GM04504 (cell line): ENCODE data around the gene TMEM100.
A peak's percentile ranks its signal among the peaks of the same experiment; 100 is the strongest.

Experiments used
- DNase-seq: peaks from one replicate; pipeline ENCODE4 v3.0.0-alpha.2; 2012; ENCODE audit warnings: low read depth

TMEM100 gene

DNA sequence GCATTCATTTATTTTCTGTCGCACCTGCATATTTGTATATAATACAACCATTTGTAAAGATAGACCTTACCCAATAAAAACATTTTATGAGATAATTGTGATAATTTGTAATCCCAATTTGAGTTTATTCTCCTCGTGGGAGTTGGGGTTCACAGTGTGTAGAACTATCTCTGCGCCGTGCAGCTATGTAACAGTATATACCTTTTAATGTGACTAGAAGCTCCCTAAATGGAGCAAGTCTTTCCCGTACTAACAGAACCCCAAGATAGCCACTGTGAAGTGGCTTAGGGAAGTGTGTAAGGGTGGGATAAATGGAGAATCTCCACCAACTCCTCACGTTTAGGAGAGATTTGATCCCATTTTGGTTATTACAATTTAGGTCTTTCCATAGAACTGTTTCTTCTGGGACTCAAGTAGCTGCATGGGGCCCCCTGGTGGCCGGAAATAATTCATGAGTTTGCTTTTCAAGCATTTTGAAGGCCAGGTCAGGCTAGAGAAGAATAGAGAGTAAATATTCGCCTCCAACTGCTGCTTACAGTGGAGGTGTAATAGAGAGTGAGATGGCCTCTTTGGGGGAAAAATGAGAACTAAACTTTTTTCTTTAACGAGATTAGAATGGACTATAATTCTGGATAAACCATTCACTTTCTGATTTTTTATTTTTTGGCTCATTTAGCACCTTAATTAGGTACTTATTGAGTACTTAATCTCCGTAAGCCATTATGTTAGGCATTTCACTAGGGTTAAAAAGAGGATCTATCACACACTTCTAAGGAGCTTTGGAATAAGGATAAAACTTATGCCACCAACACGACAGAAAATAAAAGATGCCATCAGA is 4.5 kb downstream of the TMEM100 start:
- no peak for DNase-seq

DNA sequence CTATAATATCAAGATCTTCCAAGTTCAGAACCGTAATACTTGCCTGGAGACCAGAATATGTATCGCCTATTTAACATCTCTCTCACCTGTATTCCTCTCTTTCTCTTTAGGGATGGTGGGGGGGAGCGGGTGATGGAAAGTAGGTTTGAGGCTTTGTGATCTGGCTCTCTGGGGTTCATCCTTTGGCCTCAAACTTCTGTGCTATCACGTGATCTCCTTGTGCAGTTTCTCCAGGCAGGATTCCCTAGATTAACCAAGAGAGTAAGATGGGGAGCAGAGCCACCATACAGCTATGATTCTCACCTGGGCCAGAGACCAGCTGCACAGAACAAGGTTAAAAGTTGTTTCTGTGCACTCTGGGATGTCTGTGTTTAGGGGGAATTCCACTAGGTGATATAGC is 5.2 kb downstream of the TMEM100 start:
- DNase-seq, result no peak

DNA sequence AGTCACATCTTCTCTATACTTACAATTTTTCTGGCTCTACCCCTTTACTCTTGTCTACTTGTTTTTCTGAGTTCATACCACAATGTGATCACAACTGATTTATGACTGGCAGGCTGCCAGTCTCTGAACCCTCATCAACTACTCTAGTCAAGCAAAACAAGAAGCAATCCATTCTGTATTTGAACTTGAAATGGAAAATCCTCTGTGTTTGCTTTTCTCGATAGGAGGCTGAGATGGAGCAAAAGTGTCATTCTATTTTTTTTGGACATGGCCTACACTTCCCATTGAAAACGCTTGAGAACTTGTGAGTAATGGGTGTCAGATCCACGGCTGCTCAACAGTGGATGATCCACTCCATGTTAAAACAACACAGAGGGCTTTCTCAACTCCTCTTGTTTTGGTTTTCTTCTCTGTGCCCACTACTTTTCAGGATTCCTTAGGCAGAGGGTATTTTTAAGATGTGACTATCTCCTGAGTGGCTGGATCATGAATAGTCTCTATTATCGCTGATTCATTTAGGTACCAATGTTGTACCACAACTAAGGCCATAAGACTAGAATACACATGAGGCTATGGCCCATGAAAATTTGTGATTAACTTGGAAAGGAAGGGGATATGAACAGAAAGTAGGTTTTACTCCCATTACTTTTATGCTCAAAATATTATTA is 11.7 kb downstream of the TMEM100 start:
- DNase-seq, result no peak

DNA sequence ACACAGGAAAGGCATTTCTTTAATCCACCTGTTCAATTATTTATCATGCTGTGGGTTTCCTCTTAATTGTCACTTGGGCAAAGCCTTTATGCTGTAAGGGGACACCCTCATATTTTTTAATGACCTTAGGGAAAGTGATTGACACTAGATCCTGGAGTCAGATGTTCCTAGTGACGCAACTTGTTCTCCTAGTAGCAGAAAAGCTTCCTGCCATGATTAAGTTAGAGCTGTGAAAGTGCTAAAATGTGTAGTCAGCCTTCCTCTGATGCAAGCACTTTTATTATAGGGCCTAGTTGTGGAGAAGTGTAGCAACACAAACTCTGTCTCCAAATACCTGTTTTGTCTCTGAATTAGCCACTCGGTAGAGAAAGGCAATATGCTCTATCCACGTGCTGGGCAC is 12.3 kb downstream of the TMEM100 start:
- no peak for DNase-seq

DNA sequence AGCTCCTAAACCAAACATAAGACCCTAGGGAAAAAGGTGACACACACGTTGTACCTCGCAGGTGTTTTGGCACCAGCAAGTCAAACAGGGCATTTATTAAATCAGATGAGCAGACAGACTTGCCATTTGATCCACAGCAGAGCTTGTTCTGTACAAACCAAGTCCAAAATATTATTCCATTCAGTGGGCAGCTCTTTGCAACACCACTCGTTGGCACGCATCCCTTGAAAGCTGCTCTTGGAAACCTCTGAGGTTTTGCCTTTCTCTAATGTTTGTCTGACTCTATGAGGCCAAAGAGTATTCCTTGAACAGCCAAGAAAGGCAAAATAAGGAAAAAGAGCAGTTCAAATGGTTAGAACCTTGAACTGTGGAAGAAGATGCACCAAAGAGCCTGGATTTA is 12.7 kb downstream of the TMEM100 start:
- DNase-seq, result no peak

DNA sequence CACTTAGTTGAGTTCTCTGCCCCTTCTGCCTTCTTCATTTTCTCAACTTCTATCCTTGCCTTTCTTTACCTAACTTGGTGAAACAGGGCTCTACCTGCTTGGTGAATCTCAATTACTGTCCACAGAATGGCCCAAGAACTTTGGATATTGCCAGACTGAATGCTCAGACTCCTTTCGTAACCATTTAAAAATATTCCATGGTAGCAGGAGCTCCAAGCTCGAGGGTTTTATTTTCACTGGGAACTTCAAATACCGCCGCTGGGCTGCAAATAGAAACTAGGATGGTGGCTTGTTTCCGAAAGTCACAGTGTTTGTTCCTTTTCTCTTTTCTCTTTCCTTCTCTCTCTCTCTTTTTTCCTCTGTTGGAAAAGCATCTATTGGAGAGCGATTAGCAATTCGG is 13.2 kb downstream of the TMEM100 start:
- no peak for DNase-seq

DNA sequence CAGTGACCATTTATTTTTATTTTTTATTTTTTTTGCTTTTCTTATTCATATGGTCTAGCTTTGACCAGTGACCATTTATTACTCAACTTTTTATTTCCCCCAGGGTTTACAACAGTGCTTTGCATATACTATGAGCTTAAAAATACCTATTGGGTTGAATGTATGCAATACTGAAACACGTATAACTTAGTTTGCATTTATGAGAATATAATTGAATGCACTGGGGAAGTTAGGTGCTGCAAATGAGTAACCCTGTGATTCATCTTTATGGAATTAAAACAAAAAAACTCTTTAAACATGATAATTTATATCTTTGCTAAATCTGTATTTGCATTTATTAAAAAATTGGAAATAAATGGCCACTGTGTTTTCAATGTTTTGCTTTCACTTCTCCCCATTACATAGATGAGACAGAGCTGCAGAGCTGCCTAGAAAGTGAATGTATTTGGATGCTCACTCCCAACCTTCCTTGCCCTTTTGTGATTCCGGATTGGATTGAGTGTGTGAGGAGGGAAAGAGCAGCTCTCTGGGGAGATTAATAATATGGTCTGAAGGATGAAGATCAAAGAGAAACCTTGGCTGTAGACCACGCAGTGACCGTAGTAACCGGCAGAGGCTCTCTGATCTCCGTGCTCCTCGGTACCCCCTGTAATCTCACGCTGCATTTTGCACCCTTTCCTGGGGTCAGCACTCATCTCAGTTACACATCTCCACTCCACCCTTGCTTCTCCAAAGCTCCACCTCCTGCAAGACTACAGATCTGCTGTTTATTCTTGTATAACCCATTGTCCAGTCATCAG is 14.3 kb downstream of the TMEM100 start:
- DNase-seq, result no peak

DNA sequence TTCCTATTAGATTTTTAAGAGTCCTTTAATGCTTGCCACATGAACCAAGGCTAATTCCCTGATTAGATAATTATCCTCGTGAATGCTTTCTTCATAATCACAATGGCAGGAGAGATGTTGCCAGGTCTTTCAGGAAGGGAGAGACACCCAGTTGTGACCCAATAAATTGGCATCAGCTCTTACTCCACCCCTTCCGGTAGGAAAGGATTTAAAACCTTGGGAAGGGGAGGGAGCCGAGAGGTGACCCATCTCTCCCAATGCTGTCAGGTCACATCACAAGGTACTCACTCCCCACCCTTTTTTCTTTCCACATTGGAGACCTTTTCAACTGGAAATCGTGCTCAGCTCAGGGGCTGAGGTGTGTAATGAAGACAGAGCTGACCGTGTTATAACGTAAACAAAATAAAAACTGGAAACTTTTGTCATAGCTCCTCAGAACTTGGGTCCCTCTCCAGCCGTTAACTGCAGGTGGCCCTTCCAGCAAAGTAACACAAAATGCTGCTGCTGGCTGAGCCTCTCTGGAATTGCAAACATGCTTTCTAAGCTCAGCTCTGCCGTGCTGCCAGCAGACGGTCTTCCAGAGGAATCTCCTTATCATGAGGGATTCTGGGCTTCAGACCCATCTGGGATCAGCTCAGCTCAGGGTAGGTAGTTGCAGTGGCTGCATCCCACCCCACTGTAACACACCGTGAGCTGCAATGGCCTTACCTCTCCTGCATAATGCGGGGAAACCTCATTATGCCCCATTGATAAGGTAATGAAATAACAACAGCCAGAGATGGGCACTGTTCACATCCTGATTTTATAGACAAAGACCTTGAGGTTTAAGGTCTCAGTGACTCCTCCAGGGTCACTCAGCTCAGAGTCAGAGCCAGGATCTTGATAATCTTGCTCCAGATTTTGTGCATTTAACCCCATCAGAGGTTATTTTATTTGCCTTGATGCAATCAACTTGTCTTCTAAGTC is 15.6 kb downstream of the TMEM100 start:
- no peak for DNase-seq

DNA sequence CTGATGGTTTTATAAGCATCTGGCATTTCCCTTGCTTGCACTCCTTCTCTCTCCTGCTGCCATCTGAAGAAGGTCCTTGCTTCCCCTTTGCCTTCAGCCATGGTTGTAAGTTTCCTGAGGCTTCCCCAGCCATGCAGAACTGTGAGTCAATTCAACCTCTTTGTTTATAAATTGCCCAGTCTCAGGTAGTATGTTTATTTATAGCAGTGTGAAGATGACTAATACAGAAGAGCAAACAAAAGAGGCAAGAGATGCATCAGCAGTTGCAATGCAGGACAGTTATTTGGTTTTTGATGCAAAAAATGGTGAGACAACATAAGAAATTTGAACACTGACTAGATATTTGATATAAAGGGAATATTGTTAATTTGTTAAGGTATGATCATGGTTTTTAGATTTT is 16.8 kb downstream of the TMEM100 start:
- DNase-seq, result no peak

DNA sequence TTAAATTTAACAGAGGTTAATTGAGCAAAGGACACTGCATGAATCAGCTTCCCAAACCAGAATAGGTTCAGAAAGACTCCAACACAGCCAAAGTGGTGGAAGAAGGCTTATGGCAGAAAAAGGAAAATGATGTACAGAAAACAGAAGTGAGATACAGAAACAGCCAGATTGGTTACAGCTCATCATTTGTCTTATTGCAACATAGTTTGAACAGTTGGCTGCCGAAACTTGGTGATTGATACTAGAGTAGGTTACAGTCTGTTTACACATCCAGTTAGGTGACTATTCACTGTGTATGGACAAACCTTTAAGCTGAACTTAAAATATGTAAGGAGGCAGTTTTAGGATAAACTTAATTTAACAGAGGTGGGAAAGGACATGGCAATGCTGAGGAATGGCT is 18.3 kb downstream of the TMEM100 start:
- DNase-seq, result no peak

DNA sequence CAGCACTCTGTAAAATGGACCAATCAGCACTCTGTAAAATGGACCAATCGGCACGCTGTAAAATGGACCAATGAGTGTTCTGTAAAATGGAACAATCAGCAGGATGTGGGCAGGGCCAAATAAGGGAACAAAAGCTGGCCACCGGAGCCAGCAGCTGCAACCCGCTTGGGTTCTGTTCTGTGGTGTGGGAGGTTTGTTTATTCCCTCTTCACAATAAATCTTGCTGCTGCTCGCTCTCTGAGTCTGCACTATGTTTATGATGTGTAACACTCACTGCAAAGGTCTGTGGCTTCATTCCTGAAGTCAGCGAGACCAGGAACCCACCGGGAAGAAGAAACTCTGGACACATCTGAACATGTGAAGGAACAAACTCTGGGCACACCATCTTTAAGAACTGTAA is 20.5 kb downstream of the TMEM100 start:
- DNase-seq, result no peak

DNA sequence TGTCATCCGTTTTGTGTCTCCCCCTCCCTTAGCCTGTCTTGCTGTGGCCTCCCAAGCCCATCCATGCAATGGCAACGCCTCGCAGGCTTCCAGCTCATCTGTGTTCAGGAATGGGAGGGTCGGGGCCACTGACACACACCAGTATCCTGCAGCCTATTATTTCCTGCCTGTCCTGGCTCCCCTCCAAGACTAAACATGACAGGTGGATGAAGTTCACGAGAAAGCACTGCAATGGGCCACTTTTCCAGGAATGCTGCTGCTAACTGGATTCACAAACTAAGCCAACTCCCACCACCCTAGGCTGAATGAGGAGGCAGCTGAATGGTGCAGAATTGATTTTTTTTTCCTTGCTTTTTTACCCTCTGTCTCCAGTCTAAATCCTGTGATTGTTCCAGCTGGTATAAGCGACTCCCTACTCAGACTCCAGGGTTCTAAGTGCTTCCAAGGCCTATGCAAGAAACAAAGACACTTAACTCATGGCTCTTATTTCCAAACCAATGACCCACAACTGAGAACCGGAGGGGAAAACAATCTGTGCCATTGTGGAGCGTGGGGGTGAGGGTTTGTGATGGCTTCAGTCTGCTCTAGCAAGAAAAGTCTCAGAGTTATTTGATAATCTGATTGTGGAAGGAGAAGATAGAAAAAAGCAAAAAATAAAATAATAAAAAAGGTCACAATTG is 23.3 kb downstream of the TMEM100 start:
- DNase-seq, result no peak

DNA sequence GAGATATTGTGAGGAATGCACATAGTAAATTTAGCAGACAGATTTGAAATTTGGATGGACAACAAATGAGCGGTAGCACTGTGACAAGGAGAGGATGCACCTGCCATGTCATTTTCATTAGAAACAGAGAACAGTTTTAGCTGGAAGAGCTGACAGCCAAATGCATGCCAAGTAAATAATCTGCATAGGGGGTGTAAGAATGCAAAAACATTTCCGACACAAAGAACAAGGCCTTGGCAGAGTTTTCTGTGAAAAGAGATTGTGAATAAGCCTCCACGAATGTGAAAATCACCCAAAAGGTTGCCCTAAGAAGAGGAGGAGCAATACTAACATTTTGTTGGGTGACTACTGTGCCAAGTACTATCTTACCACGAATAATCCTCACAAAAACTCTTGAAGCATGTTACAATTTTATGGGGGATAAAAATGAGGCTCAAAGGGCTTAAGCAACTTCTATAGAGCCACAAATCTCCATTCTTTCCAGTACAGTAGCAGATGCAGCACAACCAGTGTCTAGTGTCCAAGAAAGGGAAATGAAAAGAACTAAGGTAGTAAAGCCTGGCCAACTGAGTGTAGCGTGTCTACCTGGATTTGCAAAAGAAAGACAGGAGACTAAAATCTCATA is 28.3 kb downstream of the TMEM100 start:
- DNase-seq, result no peak

DNA sequence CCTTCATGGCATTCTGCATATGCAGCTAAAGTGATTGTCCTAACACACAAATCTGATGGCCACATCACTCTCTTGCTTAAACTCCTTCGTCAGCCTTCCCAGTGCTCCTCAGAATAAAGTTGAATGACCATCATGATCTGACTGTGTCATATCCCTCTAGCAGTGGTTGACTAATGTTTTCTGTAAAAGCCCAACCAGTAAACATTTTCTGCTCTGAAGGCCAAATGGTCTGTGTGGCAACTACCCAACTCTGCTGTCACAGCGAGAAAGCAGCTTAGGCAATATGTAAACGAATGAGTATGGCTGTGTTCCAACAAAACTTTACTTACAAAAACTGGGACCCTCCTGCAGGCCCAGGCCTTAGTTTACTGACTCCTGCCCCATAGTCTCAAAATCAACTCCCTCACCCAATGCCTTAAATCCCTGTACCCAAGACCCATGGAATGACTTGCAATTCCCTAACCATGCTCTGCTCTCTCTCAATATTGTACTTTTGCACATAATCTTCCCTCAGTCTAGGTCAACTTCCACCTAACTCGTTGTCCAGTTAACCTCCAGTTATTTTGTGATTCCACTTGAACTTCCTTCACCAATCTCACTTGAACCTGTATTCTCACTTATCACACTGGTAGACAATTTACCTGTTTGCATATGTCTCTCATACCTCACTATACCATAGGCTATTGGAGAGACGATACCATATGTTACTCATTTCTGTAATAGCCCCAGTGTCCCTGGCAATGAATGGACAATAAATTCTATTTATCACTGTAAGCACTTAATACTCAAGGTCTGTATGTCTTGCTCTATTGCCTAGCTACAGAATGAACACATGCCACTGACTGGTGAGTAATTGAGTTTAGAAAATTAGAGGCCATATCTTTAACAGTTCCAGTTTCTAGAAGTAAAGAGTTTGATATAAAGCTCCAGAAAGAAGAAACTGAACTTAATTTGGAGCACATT is 29.1 kb downstream of the TMEM100 start:
- peak; percentile 15 for DNase-seq

DNA sequence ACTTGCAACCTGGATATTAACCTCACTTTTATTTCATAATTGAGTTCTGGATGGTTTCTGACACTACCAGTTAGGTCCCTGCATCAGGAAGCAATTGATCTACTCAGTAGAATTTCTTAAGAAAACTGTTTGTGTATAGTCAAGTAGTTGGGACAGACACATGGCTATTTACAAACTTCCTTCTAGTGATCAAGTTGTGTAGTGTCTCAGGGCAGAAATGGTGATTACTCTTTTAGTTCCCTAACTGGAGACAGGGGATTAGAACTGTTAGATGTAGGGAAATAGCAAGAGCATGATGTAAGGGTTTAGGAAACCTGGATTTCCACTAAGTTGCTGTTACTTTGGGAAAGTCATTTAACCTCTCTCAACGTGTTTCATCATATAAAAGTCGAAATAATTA is 30.4 kb downstream of the TMEM100 start:
- DNase-seq, result no peak

DNA sequence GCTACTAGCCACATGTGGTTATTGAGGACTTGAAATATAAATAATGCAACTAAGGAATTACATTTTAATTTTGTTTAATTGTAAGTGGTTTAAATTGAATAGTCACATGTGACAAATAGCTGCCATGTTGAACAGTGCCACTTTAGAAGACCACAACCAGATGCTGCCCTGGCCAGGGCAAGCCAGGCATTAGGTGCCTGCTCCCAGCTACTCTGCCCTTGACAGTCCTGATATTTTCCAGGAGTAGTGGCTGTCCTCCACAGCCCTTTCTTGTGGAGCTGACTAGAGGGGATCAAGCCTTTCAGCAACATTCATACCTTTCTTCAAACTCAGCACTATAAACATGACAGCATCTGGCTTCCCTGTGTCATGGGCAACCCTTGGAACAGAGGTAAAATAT is 31.0 kb downstream of the TMEM100 start:
- DNase-seq, result no peak

DNA sequence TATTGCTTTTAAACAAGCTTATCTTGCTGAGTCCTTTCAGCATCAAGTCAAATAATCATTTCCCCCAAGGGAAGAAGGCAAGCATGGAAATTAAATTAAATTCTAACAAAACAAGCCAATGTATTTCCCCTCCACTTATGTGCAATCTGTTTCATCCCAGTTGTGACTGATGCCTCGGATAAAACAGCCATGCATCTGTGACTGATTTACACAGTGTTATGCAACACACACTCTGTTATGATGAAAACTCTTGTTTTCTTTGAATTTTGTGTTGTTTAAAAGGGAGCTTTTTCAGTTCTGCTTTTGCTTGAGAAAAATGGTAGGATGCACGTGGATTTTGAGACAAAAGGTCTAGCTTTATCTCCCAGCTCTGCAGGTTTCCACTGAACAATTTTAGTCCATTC is 32.6 kb downstream of the TMEM100 start:
- no peak for DNase-seq

DNA sequence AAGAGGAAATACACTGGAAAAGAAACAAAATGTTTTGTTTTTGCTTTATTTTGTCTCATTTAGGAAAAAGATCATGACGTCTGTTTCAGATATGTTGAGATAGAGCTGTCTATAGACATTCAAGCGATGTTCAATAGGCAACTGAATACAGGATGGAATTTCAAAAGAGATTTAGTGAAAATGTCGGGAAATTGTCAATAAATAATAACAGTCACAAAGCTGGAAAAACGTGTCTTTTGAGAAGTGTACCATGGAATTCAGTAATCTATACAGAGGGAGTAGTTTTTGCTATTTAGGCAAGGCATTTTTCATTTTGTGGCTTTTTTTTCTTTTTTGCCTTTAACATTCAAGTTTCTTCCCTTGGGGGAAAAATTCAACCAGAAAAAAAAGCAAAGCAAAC is 33.0 kb downstream of the TMEM100 start:
- no peak for DNase-seq

DNA sequence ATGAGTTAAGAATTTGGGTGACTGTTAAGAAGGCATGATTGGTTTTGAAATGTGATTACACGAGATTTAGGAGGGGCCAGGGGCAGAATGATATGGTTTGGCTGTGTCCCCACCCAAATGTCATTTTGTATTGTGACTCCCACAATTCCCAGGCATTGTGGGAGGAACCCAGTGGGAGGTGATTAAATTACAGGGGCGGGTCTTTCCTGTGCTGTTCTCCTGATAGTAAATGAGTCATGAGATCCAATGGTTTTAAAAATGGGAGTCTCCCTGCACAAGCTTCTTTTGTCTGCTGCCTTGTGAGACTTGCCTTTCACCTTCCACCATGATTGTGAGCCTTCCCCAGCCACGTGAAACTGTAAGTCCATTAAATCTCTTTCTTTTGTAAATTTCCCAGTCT is 34.6 kb downstream of the TMEM100 start:
- no peak for DNase-seq

DNA sequence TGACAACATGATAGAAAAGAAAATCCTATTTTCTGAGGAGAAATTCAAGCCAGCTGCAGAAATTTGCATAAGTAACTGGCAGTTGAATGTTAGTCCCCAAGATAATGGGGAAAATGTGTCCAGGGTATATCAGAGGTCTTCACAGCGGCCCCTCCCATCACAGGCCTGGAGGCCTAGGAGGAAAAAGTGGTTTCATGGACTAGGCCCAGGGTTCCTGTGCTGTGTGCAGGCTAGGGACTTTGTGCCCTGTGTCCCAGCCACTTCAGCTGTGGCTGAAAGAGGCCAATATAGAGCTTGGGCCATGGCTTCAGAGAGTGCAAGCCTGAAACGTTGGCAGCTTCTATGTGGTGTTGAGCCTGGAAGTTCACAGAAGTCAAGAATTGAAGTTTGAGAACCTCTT is 35.6 kb downstream of the TMEM100 start:
- no peak for DNase-seq
